Measurements from ENCODE around the gene FBXL12.

DNA sequence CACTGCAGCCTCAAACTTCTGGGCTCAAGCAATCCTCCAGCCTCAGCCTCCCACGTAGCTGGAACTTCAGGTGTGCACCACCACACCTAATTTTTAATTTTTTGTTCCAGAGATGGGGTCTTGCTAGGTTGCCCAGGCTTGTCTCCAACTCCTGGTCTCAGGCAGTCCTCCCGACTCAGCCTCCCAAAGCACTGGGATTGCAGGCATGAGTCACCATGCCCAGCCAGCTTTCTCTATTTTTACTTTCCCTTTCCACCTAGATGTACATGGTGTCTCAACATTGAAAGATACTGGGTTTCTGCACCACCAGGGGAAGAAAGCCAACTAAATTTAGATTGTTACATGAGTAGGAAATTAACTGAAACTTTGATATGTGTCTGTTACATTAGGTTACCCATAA lies 36.5 kb downstream of the FBXL12 start:
- no peak for TF ChIP-seq EGR1 (IDR thresholded peaks at IDR 0.05)
- no peak for TF ChIP-seq TEAD4 (IDR thresholded peaks at IDR 0.05)
- TF ChIP-seq CEBPB (IDR thresholded peaks at IDR 0.05): no peak

Measured in Ishikawa (cell line).